ENCODE measurements around the gene ANO3.
"Not testable (repeated sequence)": the region's sequence is repeated elsewhere in the genome, so short reads cannot be mapped to it uniquely, and the experiment has no call there.

The ANO3 gene

GRCh38 chr11:26331911-26332571 lies at the start of gene ANO3:
Gene ANO3, plus strand, starts transcription at chr11:26332130. Its CDS starts 146 bp downstream, at chr11:26332276.
- no peak for DNase-seq (ENCODE audit: low read depth in 4 of 4, low spot score in 1 of 4)

GRCh38 chr11:26283852-26284408 lies 48.0 kb upstream of the ANO3 start:
- no peak for DNase-seq (ENCODE audit: low read depth in 4 of 4, low spot score in 1 of 4)

GRCh38 chr11:26285608-26286007 lies 46.3 kb upstream of the ANO3 start:
- no peak for DNase-seq (ENCODE audit: low read depth in 4 of 4, low spot score in 1 of 4)

- DNase-seq (ENCODE audit: low read depth in 4 of 4, low spot score in 1 of 4) = no peak
These were observed 45.4 kb upstream of the ANO3 start for GRCh38 chr11:26286472-26287066.

- no peak for DNase-seq (ENCODE audit: low read depth in 4 of 4, low spot score in 1 of 4)
These were observed 44.8 kb upstream of the ANO3 start for GRCh38 chr11:26287067-26287518.

GRCh38 chr11:26297189-26297975 lies 34.5 kb upstream of the ANO3 start:
- no peak for DNase-seq (ENCODE audit: low read depth in 4 of 4, low spot score in 1 of 4)

GRCh38 chr11:26316372-26316771 lies 15.6 kb upstream of the ANO3 start:
- not testable (repeated sequence) for DNase-seq (ENCODE audit: low read depth in 4 of 4, low spot score in 1 of 4)

- DNase-seq (ENCODE audit: low read depth in 4 of 4, low spot score in 1 of 4) = no peak
These were observed 12.0 kb upstream of the ANO3 start for GRCh38 chr11:26319906-26320305.

GRCh38 chr11:26321516-26321915 lies 10.4 kb upstream of the ANO3 start:
- no peak for DNase-seq (ENCODE audit: low read depth in 4 of 4, low spot score in 1 of 4)

GRCh38 chr11:26322335-26323067 lies 9.4 kb upstream of the ANO3 start:
- no peak for DNase-seq (ENCODE audit: low read depth in 4 of 4, low spot score in 1 of 4)

- no peak for DNase-seq (ENCODE audit: low read depth in 4 of 4, low spot score in 1 of 4)
These were observed 8.1 kb upstream of the ANO3 start for GRCh38 chr11:26323837-26324236.

- DNase-seq (ENCODE audit: low read depth in 4 of 4, low spot score in 1 of 4) = no peak
These were observed 7.7 kb upstream of the ANO3 start for GRCh38 chr11:26324270-26324669.

- no peak for DNase-seq (ENCODE audit: low read depth in 4 of 4, low spot score in 1 of 4)
These were observed 5.0 kb upstream of the ANO3 start for GRCh38 chr11:26326793-26327400.

- no peak for DNase-seq (ENCODE audit: low read depth in 4 of 4, low spot score in 1 of 4)
These were observed 2.7 kb upstream of the ANO3 start for GRCh38 chr11:26329206-26329605.

- no peak for DNase-seq (ENCODE audit: low read depth in 4 of 4, low spot score in 1 of 4)
These were observed 1.7 kb upstream of the ANO3 start for GRCh38 chr11:26330262-26330661.

- DNase-seq (ENCODE audit: low read depth in 4 of 4, low spot score in 1 of 4) = no peak
These were observed 614 bp downstream of the ANO3 start for GRCh38 chr11:26332572-26332915.

GRCh38 chr11:26333906-26334305 lies 2.0 kb downstream of the ANO3 start:
- no peak for DNase-seq (ENCODE audit: low read depth in 4 of 4, low spot score in 1 of 4)

- no peak for DNase-seq (ENCODE audit: low read depth in 4 of 4, low spot score in 1 of 4)
These were observed 4.0 kb downstream of the ANO3 start for GRCh38 chr11:26335903-26336302.

GRCh38 chr11:26344647-26345046 lies 12.7 kb downstream of the ANO3 start:
- DNase-seq (ENCODE audit: low read depth in 4 of 4, low spot score in 1 of 4) = no peak

GRCh38 chr11:26348776-26349175 lies 16.8 kb downstream of the ANO3 start:
- no peak for DNase-seq (ENCODE audit: low read depth in 4 of 4, low spot score in 1 of 4)

- DNase-seq (ENCODE audit: low read depth in 4 of 4, low spot score in 1 of 4) = no peak
These were observed 18.1 kb downstream of the ANO3 start for GRCh38 chr11:26350002-26350401.
